ENCODE measurements around the gene HK1. TPM values are rescaled to one million over a fixed set of nuclear protein-coding genes. Genes with fewer than 3 reads are reported as not detected.

Gene HK1
- total RNA-seq, 1 donor from 2014 or later: 95.0 TPM

DNA sequence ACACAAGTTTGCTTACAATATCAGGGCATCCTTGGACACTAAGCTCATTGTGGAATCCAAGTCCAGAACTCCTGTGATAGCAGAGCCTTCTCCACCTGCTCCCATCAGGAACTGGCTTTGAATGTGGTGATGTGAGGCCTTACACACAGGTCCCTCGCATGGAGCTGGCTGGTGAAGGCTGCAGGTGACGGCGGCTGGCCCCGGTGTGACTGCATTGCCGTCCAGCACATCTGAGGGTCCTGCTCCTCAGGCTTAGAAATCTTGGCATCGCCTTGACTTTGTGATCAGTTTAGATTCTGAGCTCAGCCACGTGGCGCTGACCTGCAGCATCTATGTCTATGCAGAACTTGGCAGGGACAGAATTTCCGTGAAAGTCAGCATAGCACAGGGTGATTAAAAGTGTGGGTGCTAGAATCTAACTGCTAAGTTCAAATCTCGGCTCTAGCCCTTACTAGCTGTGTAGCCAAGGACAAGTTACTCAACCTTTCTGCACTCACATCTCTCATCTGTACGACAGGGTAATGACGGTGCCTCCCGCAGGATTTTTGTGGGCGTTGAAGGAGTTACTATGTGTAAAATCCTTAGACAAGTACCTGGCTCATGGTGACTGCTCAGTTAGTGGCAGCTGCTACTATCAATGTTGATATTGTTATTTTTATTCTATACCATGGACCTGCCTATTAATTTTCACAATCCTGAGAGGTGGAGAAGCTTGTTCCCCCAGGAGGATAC is 31.5 kb upstream of the HK1 start:
- peaks cover 2% of the 10 kb centered on the region for H3K27me3 ChIP-seq (ENCODE audit: insufficient read depth, low read length)
- H3K9ac ChIP-seq (ENCODE audit: low read length): no peak overlapping the region
- no peak overlapping the region for H3K4me3 Mint-ChIP-seq (ENCODE audit: unreplicated experiment)
- no peak overlapping the region for H3K4me2 ChIP-seq (ENCODE audit: low read length)
- no peaks in the 10 kb centered on the region for H4K20me1 ChIP-seq (ENCODE audit: insufficient read depth, low read length)
- H3K27ac Mint-ChIP-seq (ENCODE audit: unreplicated experiment): no peak overlapping the region
- TF ChIP-seq EZH2 (IDR thresholded peaks at IDR 0.05; ENCODE audit: insufficient read depth, low read length): no peak
- TF ChIP-seq, protein P1, sequence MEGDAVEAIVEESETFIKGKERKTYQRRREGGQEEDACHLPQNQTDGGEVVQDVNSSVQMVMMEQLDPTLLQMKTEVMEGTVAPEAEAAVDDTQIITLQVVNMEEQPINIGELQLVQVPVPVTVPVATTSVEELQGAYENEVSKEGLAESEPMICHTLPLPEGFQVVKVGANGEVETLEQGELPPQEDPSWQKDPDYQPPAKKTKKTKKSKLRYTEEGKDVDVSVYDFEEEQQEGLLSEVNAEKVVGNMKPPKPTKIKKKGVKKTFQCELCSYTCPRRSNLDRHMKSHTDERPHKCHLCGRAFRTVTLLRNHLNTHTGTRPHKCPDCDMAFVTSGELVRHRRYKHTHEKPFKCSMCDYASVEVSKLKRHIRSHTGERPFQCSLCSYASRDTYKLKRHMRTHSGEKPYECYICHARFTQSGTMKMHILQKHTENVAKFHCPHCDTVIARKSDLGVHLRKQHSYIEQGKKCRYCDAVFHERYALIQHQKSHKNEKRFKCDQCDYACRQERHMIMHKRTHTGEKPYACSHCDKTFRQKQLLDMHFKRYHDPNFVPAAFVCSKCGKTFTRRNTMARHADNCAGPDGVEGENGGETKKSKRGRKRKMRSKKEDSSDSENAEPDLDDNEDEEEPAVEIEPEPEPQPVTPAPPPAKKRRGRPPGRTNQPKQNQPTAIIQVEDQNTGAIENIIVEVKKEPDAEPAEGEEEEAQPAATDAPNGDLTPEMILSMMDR (IDR thresholded peaks at IDR 0.05; ENCODE audit: insufficient read depth, low read depth, low read length): no peak
- H3K36me3 Mint-ChIP-seq (ENCODE audit: low read depth, unreplicated experiment): no peaks in the 10 kb centered on the region
- H3K27me3 Mint-ChIP-seq (ENCODE audit: low read depth, unreplicated experiment): peaks cover 15% of the 10 kb centered on the region
- peaks cover 6% of the 10 kb centered on the region for H3K4me1 ChIP-seq (ENCODE audit: insufficient read depth, low read length)
- no peaks in the 10 kb centered on the region for H3K9me3 ChIP-seq (ENCODE audit: insufficient read depth, low read depth, low read length)
- DNase-seq (ENCODE audit: low read depth) (no peak), FAIRE-seq (no peak)
- no peaks in the 10 kb centered on the region for H3K36me3 ChIP-seq (ENCODE audit: insufficient read depth, low read length)
- no peaks in the 10 kb centered on the region for H3K9me3 Mint-ChIP-seq (ENCODE audit: unreplicated experiment)
- no peak overlapping the region for H3K27ac ChIP-seq (ENCODE audit: low read depth, low read length)
- no peak overlapping the region for H2AFZ ChIP-seq (ENCODE audit: low read depth, low read length)
- H3K79me2 ChIP-seq (ENCODE audit: insufficient read depth, low read length): no peaks in the 10 kb centered on the region
- H3K4me1 Mint-ChIP-seq (ENCODE audit: low read depth, unreplicated experiment): no peaks in the 10 kb centered on the region
- H3K4me3 ChIP-seq (ENCODE audit: insufficient read depth, low read depth, low read length): no peak overlapping the region

DNA sequence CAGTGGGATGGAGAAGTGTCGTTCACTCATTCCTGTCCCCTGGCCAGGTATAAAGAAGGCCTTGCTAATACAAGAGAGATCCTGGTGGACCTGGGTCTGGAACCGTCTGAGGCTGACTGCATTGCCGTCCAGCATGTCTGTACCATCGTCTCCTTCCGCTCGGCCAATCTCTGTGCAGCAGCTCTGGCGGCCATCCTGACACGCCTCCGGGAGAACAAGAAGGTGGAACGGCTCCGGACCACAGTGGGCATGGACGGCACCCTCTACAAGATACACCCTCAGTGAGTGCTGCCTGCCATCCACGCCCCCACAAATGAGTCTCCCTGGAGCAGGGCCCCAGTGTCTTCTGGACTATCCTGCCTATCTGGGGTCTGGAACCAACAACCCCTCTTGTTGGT is 31.0 kb upstream of the HK1 start:
- H4K20me1 ChIP-seq (ENCODE audit: insufficient read depth, low read length): no peaks in the 10 kb centered on the region
- no peaks in the 10 kb centered on the region for H3K79me2 ChIP-seq (ENCODE audit: insufficient read depth, low read length)
- no peak overlapping the region for H3K4me2 ChIP-seq (ENCODE audit: low read length)
- no peak overlapping the region for H3K4me3 Mint-ChIP-seq (ENCODE audit: unreplicated experiment)
- FAIRE-seq (no peak), DNase-seq (ENCODE audit: low read depth) (no peak)
- no peaks in the 10 kb centered on the region for H3K36me3 ChIP-seq (ENCODE audit: insufficient read depth, low read length)
- H2AFZ ChIP-seq (ENCODE audit: low read depth, low read length): no peak overlapping the region
- peaks cover 3% of the 10 kb centered on the region for H3K4me1 ChIP-seq (ENCODE audit: insufficient read depth, low read length)
- H3K4me3 ChIP-seq (ENCODE audit: insufficient read depth, low read depth, low read length): no peak overlapping the region
- no peaks in the 10 kb centered on the region for H3K9me3 Mint-ChIP-seq (ENCODE audit: unreplicated experiment)
- TF ChIP-seq, protein P1 (IDR thresholded peaks at IDR 0.05; ENCODE audit: insufficient read depth, low read depth, low read length): no peak
- H3K27me3 Mint-ChIP-seq (ENCODE audit: low read depth, unreplicated experiment): peaks cover 15% of the 10 kb centered on the region
- no peaks in the 10 kb centered on the region for H3K9me3 ChIP-seq (ENCODE audit: insufficient read depth, low read depth, low read length)
- H3K27ac Mint-ChIP-seq (ENCODE audit: unreplicated experiment): no peak overlapping the region
- H3K27me3 ChIP-seq (ENCODE audit: insufficient read depth, low read length): peaks cover 2% of the 10 kb centered on the region
- no peaks in the 10 kb centered on the region for H3K36me3 Mint-ChIP-seq (ENCODE audit: low read depth, unreplicated experiment)
- no peaks in the 10 kb centered on the region for H3K4me1 Mint-ChIP-seq (ENCODE audit: low read depth, unreplicated experiment)
- H3K9ac ChIP-seq (ENCODE audit: low read length): no peak overlapping the region
- H3K27ac ChIP-seq (ENCODE audit: low read depth, low read length): no peak overlapping the region

DNA sequence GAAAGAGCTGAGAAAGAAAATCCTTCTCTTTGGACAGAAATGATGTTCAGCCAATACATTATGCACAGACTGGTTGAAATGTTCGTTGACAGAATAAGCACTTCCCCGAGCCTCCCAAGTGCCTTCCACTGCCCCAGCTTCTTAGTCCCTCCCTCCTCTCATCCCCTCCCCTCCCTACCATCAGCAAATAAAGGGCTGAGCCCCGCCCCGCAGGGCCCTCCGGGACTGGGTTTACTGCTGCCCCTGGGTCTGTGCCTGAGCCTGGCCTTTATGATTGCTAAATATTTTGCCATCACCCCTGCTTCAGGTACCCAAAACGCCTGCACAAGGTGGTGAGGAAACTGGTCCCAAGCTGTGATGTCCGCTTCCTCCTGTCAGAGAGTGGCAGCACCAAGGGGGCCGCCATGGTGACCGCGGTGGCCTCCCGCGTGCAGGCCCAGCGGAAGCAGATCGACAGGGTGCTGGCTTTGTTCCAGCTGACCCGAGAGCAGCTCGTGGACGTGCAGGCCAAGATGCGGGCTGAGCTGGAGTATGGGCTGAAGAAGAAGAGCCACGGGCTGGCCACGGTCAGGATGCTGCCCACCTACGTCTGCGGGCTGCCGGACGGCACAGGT is 30.1 kb upstream of the HK1 start:
- H3K4me1 ChIP-seq (ENCODE audit: insufficient read depth, low read length): no peaks in the 10 kb centered on the region
- FAIRE-seq (no peak), DNase-seq (ENCODE audit: low read depth) (no peak)
- H3K9me3 ChIP-seq (ENCODE audit: insufficient read depth, low read depth, low read length): no peaks in the 10 kb centered on the region
- no peaks in the 10 kb centered on the region for H4K20me1 ChIP-seq (ENCODE audit: insufficient read depth, low read length)
- H3K36me3 ChIP-seq (ENCODE audit: insufficient read depth, low read length): no peaks in the 10 kb centered on the region
- no peak overlapping the region for H3K4me3 ChIP-seq (ENCODE audit: insufficient read depth, low read depth, low read length)
- no peak overlapping the region for H2AFZ ChIP-seq (ENCODE audit: low read depth, low read length)
- no peak overlapping the region for H3K4me2 ChIP-seq (ENCODE audit: low read length)
- H3K4me1 Mint-ChIP-seq (ENCODE audit: low read depth, unreplicated experiment): no peaks in the 10 kb centered on the region
- no peak for TF ChIP-seq EZH2 (IDR thresholded peaks at IDR 0.05; ENCODE audit: insufficient read depth, low read length)
- TF ChIP-seq, protein P1 (IDR thresholded peaks at IDR 0.05; ENCODE audit: insufficient read depth, low read depth, low read length): no peak
- no peaks in the 10 kb centered on the region for H3K36me3 Mint-ChIP-seq (ENCODE audit: low read depth, unreplicated experiment)
- no peak overlapping the region for H3K27ac Mint-ChIP-seq (ENCODE audit: unreplicated experiment)
- peaks cover 15% of the 10 kb centered on the region for H3K27me3 Mint-ChIP-seq (ENCODE audit: low read depth, unreplicated experiment)
- no peak overlapping the region for H3K27ac ChIP-seq (ENCODE audit: low read depth, low read length)
- peaks cover 2% of the 10 kb centered on the region for H3K27me3 ChIP-seq (ENCODE audit: insufficient read depth, low read length)
- H3K79me2 ChIP-seq (ENCODE audit: insufficient read depth, low read length): no peaks in the 10 kb centered on the region
- no peak overlapping the region for H3K4me3 Mint-ChIP-seq (ENCODE audit: unreplicated experiment)
- H3K9me3 Mint-ChIP-seq (ENCODE audit: unreplicated experiment): no peaks in the 10 kb centered on the region
- H3K9ac ChIP-seq (ENCODE audit: low read length): no peak overlapping the region

All from astrocyte (in vitro differentiated cells and primary cell).